NCI-H345 treated with DMSO at 0.1 percent for 48 hours (cell line): Measurements from ENCODE around the gene BICD2.

ENCODE experiments used
- DNase-seq: peaks from one replicate; lab custom pipeline; 2025; ENCODE audit not compliant: unreplicated experiment; lab: John Stamatoyannopoulos, UW

BICD2 gene

DNA sequence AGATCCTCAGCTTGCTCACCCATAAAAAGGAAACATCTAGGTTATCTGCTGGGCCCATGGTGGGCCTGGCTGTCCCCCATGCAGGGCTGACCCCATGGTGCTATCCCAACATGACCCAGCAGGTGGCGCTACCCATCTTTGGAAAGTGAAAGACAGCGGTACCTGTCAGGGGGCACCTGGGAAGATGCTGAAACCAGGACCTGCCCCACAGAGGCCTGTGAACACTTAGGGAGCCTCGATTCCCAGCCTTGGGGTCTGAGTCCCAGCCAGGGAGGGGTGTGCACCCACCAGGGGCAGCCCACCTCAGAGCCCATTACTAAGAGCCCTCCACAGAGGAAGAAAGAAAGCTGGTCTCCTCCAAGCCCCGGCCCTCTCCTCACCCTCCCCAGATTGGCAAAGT is 48.1 kb downstream of the BICD2 start:
- DNase-seq: no peak

DNA sequence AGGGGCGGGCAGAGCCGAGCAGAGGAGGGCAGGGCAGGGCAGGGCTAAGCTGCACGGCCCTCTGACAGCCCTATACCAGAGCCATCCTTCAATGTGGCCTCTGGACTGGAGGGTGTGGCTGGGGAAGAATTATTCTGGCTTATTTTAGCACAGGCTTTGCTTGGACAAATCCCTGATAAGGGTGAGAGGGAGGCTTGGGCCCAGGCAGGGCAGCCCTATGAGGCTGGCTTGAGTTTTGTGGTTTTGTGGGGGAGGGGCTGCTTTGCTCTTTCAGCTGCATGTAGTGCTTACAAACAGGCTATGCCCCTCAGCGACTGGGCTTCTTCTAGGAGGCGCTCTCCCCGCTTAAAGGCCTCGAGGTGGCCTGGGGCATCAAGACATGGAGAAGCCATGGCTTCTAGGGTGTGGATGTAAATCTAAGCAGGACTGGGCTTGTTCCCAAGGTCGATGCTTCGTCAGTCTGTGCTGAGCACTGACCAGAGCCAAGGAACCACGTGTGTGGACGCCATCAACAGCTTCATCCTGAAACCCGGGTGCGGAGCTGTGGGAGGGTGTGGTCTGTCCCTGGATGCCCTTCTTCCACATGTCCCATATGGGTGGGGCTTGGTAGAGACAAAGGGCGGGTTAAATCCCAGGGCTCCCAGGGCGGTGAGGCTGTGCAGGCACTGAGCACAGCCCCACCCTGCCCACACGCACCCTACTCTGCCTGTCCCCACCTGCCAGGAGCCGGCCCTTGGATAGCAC is 49.0 kb downstream of the BICD2 start:
- DNase-seq: no peak

DNA sequence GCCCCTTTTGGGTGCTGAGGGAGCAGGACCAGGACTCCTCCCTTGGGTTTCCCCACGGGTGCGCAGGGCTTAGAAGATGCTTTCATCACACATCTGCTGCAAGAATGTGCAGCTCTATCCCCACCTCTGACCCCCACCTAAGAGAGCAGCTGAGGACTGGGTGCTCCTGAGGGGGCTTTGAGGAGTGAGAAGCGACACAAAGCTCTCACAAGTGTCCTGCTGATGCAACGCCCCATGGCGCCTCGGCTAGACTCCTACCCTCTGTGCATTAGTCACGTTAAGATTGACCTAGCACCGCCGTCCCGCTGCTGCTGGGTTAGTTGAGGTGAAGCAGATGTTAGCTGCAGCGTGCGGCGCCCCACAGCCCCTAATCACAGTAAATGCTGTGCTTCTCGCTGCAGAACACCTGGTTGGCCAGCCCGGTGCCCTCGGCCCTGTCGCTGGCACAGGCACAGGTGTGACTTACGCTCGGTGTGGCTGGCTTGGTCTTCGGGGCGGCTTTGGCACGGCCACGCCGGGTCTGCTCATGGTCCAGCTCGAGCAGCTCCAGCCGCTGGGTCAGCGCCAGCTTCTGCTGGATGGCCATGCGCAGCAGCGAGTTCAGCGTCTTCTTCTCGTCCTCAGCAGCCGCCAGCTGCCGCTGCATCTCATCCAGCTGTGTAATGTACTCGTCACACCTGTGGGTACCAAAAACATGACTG is 49.7 kb downstream of the BICD2 start:
- no peak for DNase-seq

DNA sequence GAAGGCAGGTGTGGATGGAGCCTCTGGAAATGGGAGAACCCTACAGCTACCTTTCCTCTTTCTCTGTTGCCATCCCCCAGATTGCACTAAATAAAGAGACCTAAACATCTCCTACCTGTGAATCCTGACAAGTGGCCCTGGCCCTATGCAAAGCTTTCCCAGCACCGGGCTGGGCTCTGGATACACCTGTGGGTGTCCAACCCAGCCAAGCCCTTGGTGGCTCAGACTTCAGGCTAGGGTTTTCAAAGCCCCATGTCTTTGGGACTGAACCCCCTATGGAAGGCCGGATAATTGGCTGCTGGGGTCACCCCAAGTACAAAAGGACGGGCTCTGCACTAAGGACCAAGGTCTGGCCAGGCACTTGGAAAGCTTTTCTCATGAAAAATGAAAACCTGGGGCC is 50.6 kb downstream of the BICD2 start:
- DNase-seq: no peak

DNA sequence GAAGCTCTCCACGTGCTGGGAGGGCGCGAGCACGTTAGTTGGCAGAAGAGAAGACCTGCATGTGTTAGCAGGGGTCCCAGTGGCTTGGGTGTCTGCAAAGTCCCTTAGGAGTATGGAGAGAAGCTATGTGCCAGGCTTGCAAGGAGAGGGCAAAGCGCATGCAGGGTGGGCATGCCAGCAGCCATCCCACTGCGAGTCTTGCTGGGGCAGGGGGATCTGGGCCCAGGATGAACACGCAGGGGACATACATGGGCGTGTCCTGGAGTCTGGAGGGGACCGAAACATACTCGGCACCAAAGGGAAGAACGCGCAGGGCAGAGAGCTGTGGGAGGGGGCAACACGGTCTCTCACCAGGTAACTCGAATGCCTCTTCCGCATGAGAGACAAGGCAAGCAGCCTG is 51.1 kb downstream of the BICD2 start:
- DNase-seq: no peak

DNA sequence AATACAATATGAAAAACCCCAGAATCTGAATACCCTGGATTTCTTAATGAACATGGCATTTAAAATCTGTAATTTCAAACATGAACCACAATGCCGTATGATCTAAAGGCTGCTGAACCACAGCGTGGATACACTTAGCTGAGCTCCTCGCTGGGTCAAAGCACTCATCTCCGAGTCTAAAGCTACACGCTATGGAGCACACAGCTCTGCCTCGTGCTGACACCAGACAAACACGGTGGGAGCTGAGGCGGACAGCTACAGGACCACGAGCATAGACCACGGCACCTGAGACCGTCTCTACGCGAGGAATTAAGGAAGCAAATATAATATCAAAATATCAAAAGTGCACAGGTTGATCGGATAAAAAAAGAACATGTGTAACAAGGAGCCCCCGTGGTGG is 51.9 kb downstream of the BICD2 start:
- no peak for DNase-seq

DNA sequence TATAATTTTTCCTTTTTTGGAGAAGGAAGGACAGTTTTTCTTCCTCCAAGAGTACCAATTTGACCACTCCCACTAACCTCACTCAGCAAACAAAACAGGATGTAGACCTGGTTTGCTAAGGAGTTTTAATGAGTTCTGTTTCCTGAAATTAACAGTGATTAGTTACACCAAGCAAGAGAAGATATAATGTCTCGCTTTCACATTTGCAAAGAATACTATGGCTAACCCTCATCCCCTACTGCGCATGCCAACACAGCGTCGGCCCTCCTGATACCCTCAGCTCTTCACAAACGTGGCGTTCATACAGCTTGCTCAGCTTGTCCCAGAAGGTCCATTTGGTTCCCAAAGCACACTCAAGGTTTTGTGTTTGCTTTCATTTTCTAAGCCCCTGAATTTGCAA is 52.8 kb downstream of the BICD2 start:
- DNase-seq: no peak

DNA sequence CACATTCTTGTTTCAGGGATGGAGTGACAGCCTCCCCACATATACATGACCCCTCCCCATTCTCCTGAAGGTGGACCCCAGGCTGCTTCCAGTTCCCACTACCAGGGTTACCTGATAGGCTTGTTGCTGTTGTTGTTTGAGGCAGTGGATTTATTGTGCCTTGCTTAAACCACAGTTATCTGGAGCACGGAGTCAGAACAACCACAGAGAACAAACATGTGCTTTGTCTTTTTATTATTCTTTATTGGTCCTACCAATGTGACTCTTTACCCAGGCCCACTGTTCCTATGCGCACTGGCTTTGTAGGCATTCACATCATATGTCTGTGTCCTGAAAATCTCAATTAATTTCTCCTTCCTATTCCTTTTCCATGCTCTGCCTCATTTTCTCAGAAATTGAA is 53.5 kb downstream of the BICD2 start:
- DNase-seq: no peak

DNA sequence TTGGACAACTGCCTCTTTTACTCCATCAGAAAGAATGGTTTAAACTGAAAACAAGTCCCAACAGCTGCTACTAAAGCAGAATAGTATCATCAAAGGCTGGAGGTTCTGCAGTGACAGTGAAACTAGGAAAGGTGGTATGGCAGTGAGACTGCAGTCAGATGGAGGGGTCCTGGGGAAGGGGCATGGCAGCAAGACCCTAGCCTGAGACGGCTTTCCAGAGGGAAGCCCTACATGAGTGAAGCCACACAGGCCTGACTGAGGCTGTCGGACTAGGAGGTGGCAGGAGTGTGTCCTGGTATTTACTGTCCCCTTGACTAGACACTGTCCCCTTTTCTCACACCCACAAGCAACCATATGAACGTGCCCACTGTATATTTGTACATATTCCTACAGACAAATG is 54.3 kb downstream of the BICD2 start:
- DNase-seq: no peak

DNA sequence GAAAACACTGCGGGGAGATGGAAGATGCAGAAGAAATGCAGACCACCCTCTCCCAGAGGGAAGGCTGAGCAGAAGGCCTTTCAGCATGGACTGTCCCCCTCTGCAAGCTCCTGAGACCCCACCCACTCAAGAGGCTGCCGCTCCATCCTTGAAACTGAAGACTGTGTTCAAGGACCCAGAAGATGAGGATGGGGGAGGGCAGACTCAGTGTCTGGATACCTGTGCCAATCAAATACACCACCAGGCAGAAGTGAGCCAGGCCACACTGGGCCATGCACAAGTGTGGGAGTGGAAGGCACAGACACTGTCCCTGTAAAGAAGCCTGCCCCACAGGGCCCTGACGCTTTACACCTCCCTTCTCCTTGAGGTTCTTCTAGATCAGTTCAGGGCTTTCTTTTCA is 54.7 kb downstream of the BICD2 start:
- DNase-seq: no peak

DNA sequence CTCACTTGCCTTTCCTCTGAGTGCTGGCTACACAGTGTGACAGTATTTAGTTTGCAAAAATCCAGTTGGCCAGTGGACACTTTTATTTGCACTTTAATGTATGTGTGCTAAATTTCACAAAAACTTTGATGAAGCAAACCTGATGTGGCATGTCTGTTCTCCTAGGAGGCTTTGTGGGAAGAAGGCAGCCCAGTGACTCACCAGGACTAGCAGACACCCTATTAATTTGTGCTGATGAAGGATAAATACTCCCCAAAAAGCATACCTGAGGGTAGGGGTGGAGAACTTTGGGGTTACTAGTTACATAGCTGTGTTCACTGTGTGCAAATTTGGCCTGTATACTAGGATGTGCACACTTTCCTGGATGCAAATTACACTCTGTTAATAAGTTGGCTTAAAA is 55.4 kb downstream of the BICD2 start:
- no peak for DNase-seq

DNA sequence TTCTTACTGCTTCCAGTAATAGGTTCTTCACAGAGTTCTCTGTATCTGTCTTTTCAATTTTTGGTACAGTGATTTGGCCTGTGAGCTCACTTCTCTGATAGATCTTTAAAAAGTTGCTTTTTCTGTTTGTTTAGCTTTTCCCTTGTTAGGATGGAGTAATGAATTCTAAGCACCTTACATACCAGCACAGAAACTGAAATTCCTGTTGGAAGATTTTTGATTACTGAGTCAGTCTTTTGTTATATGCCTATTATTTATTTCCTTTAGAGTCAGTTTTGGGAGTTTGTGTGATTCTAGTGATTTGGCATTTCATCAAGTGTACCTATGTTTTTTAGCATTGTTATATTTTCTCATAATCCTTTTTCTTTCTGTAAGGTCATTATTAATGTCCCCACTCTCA is 57.1 kb downstream of the BICD2 start:
- no peak for DNase-seq

DNA sequence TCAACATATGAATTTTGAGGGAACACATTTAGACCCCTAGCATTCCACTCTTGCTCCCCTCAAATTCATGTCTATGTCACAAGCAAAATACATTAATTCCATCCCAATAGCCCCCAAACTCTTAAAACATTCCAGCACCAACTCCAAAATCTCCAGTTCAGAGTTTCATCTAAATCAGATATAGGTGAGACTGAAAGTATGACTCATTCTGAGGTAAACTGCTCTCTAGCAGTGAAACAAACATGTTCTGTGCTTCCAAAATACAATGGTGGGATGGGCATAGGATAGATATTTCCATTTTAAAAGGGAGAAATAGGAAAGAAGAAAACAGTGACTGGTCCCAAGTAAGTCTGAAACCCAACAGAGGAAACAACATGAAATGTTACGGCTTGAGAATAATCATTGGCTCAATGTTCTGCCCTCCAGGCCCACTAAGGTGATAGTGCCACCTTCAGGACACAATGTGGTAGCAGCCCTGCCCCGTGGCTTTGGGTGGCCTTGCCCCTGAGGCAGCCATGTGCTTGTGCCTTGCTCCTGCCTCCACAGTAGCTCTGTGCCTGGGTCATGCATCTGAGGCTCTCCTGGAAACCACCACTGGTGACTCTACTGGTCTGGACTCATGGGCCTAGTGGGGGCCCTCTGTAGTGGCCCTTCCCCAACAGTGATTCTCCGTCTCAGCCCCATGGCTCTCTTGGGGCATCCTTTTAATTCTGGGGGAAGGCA is 58.3 kb downstream of the BICD2 start:
- DNase-seq: no peak

DNA sequence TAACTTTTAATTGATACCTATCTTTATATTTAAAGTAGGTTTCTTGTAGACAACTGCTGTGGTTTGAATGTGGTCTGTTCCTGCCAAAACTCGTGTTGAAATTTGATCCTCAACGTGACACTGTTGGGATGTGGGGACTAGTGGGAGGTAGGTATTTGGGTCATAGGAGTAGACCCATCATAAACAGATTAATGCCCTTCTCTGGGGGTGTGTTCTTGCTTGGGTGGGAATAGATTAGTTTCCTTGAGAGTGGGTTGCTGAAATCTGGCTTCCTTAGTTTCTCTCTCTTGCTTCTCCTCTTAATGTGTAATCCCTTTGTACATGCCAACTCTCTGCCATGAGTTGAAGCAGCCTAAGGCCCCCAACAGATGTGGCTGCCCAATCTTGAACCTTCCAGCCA is 60.1 kb downstream of the BICD2 start:
- no peak for DNase-seq

DNA sequence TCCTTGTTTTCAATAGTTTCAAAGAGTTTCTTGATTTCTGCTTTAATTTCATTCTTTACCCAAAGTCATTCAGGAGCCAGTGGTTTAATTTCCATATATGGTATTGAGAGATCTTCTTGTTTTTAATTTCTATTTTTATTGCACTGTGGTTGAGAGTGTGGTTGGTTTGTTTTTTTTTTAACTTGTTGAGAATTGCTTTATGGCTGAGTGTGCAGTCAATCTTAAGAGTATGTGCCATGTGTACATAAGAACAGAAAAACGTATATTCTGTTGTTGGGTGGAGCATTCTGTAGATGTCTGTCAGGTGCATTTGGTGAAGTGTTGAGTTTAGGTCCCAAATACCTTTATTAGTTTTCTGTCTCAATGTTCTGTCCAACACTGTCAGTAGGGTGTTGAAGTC is 68.0 kb downstream of the BICD2 start:
- no peak for DNase-seq

DNA sequence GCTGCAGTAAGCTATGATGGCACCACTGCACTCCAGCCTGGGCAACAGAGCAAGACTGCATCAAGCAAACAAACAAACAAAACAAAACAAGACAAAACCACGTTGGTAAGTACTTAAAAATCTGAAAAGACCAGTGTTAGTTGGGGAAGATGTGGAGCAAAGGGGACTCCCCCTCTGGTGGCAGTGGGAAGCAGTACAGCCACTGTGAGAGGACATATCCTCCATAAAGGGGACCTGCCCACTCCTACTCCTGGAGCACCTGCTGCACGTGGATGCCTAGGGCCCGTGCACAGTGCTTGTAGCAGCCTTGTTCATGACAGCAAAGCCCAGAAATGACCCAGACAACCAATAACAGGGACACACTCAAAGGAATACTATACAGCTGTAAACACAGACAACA is 77.7 kb downstream of the BICD2 start:
- no peak for DNase-seq

DNA sequence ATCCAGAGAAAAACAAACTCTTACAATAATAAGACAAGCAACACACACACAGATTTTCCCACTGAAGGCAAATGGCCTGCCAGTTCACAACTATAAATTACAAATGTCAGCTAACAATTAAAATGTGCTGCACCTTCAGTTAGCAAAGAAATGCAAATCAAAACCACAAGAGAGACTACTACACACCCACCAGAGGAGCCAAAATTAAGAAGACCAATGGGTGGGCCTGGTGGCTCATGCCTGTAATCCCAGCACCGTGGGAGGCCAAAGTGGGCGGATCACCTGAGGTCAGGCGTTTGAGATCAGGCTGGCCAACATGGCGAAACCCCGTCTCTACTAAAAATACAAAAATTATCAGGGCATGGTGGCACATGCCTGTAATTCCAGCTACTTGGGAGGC is 79.6 kb downstream of the BICD2 start:
- no peak for DNase-seq

DNA sequence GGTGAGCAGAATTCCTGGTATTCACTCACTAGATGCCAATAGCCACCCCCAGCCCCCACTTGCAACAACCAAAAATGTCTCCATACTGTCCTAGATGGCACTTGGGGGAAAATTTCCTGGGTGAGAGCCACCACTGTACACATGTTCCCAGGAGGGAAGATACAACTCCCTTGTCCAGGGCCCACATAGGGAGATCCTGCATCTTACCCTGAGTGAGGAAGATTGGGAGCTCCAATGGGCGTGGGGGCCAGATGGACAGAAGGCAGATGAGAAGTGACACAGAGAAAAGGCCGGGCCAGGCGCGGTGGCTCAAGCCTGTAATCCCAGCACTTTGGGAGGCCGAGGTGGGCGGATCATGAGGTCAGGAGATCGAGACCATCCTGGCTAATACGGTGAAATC is 82.4 kb downstream of the BICD2 start:
- no peak for DNase-seq

DNA sequence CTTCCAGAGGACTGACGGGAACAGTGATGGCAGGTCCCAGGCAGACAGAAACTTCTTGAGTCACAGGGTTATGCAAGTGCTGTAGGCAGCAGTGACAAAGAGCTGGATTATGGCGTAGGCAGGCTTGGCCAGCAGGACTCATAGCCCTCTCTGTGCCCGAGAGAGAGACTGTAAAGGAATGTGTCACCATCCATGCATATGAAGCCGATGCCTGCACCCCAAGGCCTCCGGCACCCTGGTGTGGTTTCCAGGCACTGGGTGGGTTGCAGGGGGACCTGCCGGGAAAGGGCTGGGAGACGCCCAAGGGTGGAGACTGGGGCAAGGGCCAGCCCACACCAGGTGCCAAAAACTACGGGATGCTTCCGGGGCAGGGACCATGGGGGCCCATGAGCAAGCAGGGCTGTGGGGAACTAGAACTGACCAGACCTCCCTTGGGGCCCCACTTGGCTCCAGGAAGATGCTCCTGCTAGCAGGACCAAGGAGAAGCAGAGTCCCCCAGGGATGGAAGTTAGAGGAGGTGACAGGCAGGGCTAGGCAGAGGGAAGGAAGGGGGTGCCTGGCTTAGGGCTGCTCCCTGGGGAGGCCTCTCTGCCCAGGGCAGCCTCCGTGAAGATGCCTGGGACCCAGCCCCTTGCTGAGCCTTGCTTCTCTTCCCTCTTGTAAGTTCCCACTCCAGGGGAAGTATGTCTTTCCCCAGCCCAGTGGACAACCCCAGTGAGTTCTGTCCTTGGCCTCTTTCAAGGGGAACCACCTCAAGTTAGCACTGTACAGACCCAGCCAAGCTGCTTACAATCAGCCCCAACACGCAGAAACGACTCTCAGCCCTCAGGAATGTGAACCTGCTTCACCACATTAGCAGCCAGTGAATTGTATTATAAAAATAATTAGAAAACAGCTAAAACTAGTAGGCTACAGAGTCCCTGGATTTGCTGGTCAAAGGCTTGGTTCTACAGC is 84.2 kb downstream of the BICD2 start:
- DNase-seq: no peak

DNA sequence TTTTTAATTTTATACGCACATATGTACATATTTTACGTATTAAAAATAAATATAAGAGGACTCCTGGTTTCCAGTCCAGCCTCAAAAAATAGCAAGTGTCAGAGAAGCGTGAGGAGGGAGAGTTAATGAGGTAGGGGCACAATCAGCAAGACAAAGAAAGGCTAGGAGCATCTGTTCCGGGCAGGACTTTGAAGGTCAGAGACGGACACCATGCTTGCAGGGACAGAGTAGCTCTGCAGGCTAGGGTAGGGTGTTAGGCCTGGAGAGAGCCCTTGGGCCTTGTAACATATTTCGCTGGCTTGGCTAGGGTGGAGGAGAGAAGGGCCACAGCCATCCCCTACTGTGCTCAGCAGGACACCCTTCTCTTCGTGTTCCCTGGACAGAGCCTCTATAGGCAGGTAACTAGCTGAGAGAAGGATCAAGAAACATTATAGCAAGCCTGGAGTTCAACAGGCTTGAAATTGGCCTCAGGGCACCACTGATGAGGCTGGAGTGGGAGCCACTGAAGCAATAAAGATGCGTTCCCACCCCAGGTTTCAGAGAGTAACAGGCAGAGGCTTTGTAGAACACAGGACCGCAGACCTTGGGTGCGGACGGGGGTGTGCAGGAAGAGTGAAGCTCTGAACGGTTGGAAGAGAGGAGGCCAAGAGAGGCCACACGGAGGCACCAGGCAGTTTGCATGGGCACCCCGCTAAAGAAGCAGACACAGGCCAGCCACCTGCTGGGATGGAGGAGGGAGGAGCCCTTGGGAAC is 85.0 kb downstream of the BICD2 start:
- no peak for DNase-seq
